DOHH2 (cell line): Measurements from ENCODE around the gene FAM83F.

Experiments used
- H3F3A ChIP-seq: fragments of 200-600 bp; sonication (generic), shearing (Covaris generic); 2 replicates; pipeline ENCODE4 v1.6.0; 2016; ENCODE audit warnings: antibody characterized with exemption, mild to moderate bottlenecking; ENCODE audit not compliant: control insufficient read depth, insufficient read depth
- H3K27ac ChIP-seq: fragments of 200-600 bp; sonication (generic); 2 replicates; pipeline ENCODE4 v1.5.1; 2014; ENCODE audit warnings: low read depth, mild to moderate bottlenecking, low read length, moderate library complexity
- H3K27me3 ChIP-seq: fragments of 200-600 bp; sonication (generic); 2 replicates; pipeline ENCODE4 v1.6.1; 2014; ENCODE audit warnings: mild to moderate bottlenecking, low read length, mixed read lengths; ENCODE audit not compliant: control insufficient read depth
- H3K36me3 ChIP-seq: fragments of 200-600 bp; sonication (generic); 2 replicates; pipeline ENCODE4 v1.6.1; 2014; ENCODE audit warnings: mild to moderate bottlenecking, low read length, moderate library complexity, mixed read lengths; ENCODE audit not compliant: control insufficient read depth
- H3K4me1 ChIP-seq: fragments of 200-600 bp; sonication (generic); 2 replicates; pipeline ENCODE4 v1.6.1; 2014; ENCODE audit warnings: mild to moderate bottlenecking, low read length, mixed read lengths; ENCODE audit not compliant: control insufficient read depth
- H3K4me2 ChIP-seq: fragments of 200-600 bp; sonication (generic); 2 replicates; pipeline ENCODE4 v1.6.0; 2014; ENCODE audit warnings: mild to moderate bottlenecking, low read length, moderate library complexity
- H3K4me3 ChIP-seq: fragments of 200-600 bp; sonication (generic); 2 replicates; pipeline ENCODE4 v1.5.1; 2014; ENCODE audit warnings: mild to moderate bottlenecking, low read length, mixed read lengths
- H3K79me2 ChIP-seq: fragments of 200-600 bp; sonication (generic); 2 replicates; pipeline ENCODE4 v1.6.1; 2014; ENCODE audit warnings: mild to moderate bottlenecking, low read length, mixed read lengths; ENCODE audit not compliant: control insufficient read depth
- H3K9me2 ChIP-seq: fragments of 200-600 bp; sonication (generic); replicated peaks from 2 replicates; pipeline ENCODE4 v1.6.1; 2014; ENCODE audit warnings: mild to moderate bottlenecking, low read length, mixed read lengths; ENCODE audit not compliant: control insufficient read depth
- H3K9me3 ChIP-seq: fragments of 200-600 bp; sonication (generic); 2 replicates; pipeline ENCODE4 v1.6.1; 2014; ENCODE audit warnings: antibody characterized with exemption, low read length, mixed read lengths; ENCODE audit not compliant: control insufficient read depth, insufficient read depth
- H4K20me1 ChIP-seq: fragments of 200-600 bp; sonication (generic); 2 replicates; pipeline ENCODE4 v1.6.0; 2014; ENCODE audit warnings: low read depth, mild to moderate bottlenecking, antibody characterized with exemption, low read length, moderate library complexity; ENCODE audit not compliant: control insufficient read depth, insufficient read depth
- CTCF ChIP-seq: fragments of 200-600 bp; sonication (generic); IDR thresholded peaks from one replicate; pipeline ENCODE4 v1.5.1; 2014; ENCODE audit warnings: antibody characterized with exemption, mild to moderate bottlenecking, low read depth, low read length; ENCODE audit not compliant: poor library complexity, severe bottlenecking
- EZH2phosphoT487 ChIP-seq: fragments of 200-600 bp; sonication (generic); IDR thresholded peaks from 2 replicates; pipeline ENCODE4 v1.6.1; 2017; ENCODE audit warnings: borderline replicate concordance, mild to moderate bottlenecking, antibody characterized with exemption, low read length, moderate library complexity, mixed read lengths

The FAM83F gene

DNA sequence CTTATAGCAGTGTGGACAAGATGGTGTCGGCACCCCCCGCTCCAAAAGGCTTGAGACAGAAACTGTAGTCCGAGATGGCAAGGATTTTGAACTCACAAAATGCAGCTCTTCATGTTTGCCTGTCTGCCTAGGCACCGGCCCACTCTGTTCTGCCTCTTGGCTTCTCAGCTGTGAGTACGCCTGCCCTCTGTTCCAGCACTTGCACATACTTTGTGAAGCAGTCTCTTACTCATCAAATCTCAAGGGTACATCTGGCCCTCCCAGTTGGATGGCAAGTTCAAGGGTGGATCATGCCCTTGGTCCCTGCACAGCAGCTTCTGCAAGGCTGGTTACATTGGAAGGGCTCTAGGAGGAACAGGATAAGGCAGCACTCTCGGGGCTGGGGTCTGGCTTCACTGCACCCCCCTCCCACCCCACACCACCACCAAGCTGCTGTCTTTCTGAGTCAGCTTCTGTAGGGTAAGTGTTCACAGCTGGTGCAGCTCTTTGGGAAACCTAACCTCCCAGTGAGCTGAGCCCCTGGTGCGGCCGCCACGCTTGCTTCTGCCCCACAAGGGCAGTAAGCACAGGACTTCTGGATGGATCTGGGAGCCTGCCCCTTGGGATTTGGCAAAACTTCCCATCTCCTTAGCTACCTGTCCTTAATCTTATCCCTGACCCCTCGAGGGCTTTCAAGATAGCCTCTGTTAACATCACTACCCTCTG lies 37.2 kb downstream of the FAM83F start:
- no peaks in the 10 kb centered on the region for H3K79me2 ChIP-seq
- H3K27me3 ChIP-seq: peaks cover 8% of the 10 kb centered on the region; the same call in 1 of the 2 replicates
- H3K9me2 ChIP-seq: no peaks in the 10 kb centered on the region
- TF ChIP-seq EZH2phosphoT487 (no peak), CTCF (no peak)
- H3K9me3 ChIP-seq: no peaks in the 10 kb centered on the region
- H3K4me1 ChIP-seq: peaks cover 17% of the 10 kb centered on the region
- H3K27ac ChIP-seq: no peak overlapping the region
- no peak overlapping the region for H3K4me3 ChIP-seq
- no peaks in the 10 kb centered on the region for H3K36me3 ChIP-seq
- no peaks in the 10 kb centered on the region for H3F3A ChIP-seq
- no peaks in the 10 kb centered on the region for H4K20me1 ChIP-seq
- no peak overlapping the region for H3K4me2 ChIP-seq

GRCh38 chr22:40033586-40034380 lies 39.0 kb downstream of the FAM83F start:
- TF ChIP-seq EZH2phosphoT487 (no peak), CTCF (no peak)
- Histone ChIP-seq H4K20me1 (no peaks in the 10 kb centered on the region), H3K9me3 (no peaks in the 10 kb centered on the region), H3K9me2 (no peaks in the 10 kb centered on the region), H3K4me1 (no peaks in the 10 kb centered on the region), H3K36me3 (no peaks in the 10 kb centered on the region), H3F3A (no peaks in the 10 kb centered on the region), H3K27ac (no peak overlapping the region), H3K27me3 (peaks cover 20% of the 10 kb centered on the region; the same call in 1 of the 2 replicates), H3K79me2 (no peaks in the 10 kb centered on the region), H3K4me2 (no peak overlapping the region), H3K4me3 (no peak overlapping the region)

GRCh38 chr22:40035351-40035750 lies 40.6 kb downstream of the FAM83F start:
- no peaks in the 10 kb centered on the region for H3K9me2 ChIP-seq
- no peak overlapping the region for H3K27ac ChIP-seq
- TF ChIP-seq EZH2phosphoT487 (no peak), CTCF (no peak)
- peaks cover 29% of the 10 kb centered on the region; the same call in 1 of the 2 replicates for H3K27me3 ChIP-seq
- no peak overlapping the region for H3K4me3 ChIP-seq
- H3K4me2 ChIP-seq: no peak overlapping the region
- no peaks in the 10 kb centered on the region for H3K9me3 ChIP-seq
- H3F3A ChIP-seq: no peaks in the 10 kb centered on the region
- H3K4me1 ChIP-seq: no peaks in the 10 kb centered on the region
- no peaks in the 10 kb centered on the region for H4K20me1 ChIP-seq
- no peaks in the 10 kb centered on the region for H3K36me3 ChIP-seq
- no peaks in the 10 kb centered on the region for H3K79me2 ChIP-seq
